Sigmoid colon (tissue), 4 donors: ENCODE results near the gene USF1.
A peak's percentile ranks its signal among the peaks of the same experiment; 100 is the strongest.

Experiments
- CTCF ChIP-seq, 4 experiments: fragments of 450-650 bp in 3 of 4; fragments of 200-600 bp in 1 of 4; IDR thresholded peaks; one replicate each; pipeline ENCODE4 v1.5.1; 2016 to 2019; ENCODE audit warnings: antibody characterized with exemption in 4 of 4, mild to moderate bottlenecking in 3 of 4, moderate library complexity in 2 of 4
- POLR2A ChIP-seq, 2 donors: fragments of 450-650 bp; IDR thresholded peaks; one replicate each; pipeline ENCODE4 v1.6.1; 2016; ENCODE audit warnings: antibody characterized with exemption in 2 of 2, mild to moderate bottlenecking in 2 of 2, moderate library complexity in 2 of 2
- POLR2AphosphoS5 ChIP-seq, 4 donors: sonication (generic); formaldehyde crosslinking; IDR thresholded peaks; one replicate each; pipeline ENCODE4 v1.6.1; 2017; ENCODE audit warnings: antibody characterized with exemption in 4 of 4

GRCh38 chr1:161071886-161072371 lies 26.2 kb upstream of the USF1 start:
- TF ChIP-seq POLR2A (IDR thresholded peaks at IDR 0.05), result no peak
- peak in 2 of 4 experiments; percentile 13 to 15 for TF ChIP-seq CTCF (IDR thresholded peaks at IDR 0.05)
- TF ChIP-seq POLR2AphosphoS5 (IDR thresholded peaks at IDR 0.05), result no peak
